NCI-H1092 treated with DMSO at 0.1 percent for 48 hours (cell line): ENCODE results near the gene BMP7.
"Not testable (repeated sequence)": the region's sequence is repeated elsewhere in the genome, so short reads cannot be mapped to it uniquely, and the experiment has no call there.

Experiments used
- DNase-seq: peaks from one replicate; lab custom pipeline; 2025; lab: John Stamatoyannopoulos, UW

BMP7 gene

DNA sequence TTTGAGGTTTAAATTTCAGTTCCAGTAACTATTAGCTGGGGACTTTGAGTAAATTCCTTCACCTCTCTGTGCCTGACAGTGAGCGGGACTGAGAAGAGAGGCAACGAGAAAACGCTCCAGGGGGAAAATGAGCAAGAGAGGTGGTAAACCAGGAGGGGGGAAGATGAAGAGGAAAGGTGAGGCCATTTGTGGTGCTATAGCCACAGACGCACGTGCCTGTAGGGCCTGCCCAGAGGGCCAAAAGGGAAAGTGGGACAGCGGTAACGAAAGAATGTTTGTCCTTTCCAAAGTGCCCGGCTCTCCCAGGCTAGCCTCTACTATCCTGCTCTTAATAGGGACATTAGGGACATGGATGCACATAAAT lies 99.2 kb downstream of the BMP7 start:
- DNase-seq: no peak

DNA sequence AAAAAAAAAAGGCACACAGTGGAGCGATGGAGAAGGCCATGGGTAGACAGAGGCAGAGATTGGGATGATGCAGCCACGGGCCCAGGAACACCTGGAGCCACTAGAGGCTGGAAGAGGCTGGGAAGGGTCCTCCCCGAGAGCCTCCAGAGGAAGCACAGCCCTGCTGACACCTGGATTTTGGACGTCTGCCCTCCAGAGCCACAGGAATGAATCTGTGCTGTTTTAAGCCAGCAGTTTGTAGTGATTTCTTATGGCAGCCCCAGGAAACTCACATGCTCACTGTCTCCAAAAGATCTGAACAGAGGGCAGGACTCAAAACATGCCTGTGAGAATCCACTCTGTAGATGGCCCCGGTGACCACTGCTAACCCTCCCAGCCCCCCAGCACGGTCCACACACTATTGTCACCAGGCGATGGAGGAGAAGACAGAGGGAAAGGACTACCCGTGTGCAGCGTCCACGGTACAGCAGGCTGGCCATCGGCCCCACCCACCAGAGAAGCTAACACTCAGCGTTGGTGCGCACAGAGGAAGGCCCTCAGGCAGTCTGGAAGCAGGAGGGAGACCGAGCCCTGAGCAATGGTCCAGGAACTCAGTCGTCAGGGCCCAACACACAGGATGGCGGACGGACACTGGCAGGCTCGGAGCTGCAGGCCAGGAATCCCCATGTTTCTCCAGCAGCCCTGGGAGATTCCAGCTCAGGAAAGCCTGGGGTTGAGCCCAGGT lies 99.7 kb downstream of the BMP7 start:
- DNase-seq: no peak

GRCh38 chr20:57165427-57166004 lies 100.9 kb downstream of the BMP7 start:
- no peak for DNase-seq

- DNase-seq: no peak
Measured at GRCh38 chr20:57164872-57165271, 101.6 kb downstream of the BMP7 start.

DNA sequence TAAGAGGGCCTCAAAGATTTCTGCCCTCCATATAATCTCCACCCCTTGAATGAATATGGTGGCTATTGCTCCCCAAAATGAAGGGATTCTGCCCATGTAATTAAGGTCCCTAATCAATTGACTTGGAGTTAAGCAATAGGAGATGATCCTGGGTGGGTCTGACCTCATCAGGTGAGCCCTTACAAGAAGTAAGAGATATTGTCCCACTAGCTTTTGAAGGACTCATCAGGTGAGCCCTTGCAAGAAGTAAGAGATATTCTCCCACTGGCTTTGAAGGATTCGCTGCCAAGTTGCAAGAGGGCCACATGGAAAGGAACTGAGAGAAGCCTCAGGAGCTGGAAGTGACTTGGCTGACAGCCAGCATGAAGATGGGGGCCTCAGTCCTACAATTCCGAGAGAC lies 103.4 kb downstream of the BMP7 start:
- no peak for DNase-seq

DNA sequence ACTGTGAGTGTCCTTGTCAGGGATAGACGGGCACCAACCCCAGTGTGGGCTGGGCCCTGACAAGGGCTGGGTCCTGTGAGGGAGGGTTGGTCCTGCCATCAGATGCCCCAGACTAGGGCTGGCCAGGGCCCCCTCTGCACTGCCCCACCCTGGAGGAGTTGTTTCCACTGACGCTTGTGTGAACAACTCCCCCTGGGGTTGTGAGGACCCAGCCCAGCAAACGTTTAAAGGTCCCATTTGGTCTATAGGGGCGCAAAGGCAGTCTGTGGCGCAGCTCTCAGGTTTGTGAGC lies 104.1 kb downstream of the BMP7 start:
- no peak for DNase-seq

DNA sequence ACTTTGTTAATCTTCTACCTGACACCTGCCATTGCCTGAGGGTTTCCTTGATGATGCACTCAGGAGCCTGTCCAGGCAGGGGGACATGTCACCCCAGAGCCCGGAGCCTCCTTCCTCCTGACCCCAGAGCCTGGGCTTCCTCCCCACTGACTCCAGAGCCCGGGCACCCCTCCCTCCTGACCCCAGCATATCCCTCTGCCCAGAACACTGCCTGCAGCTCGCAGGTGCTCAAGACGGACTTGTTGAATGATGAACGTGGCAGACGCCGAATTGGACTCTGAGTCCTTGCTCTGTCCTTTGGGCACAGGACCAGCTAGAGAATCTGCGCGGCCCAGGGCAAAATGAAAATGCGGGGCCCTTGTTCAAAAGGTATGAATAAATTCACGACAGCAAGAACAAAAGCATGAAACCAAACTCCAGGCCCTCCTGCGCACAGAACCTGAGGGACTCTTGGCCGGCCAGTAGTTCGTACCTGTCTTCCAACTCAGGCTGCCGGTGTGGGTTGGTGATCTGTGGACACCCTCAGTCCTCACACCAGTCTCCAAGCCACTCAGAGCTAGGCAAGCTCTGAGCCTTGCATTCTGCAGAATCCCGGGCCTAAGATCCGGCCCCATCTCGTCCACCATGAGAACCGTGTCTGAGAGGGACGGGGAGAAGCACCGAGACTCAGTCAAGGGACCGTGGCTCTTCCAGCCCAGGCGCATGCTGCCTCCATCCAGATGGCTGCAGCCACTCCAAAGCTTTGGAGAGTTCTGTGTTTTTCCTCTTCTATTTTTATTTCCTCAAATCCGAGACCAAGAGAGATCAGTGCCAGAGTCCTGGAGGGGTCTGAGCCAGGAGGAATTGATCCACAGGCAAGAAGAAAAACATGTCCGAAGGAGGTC lies 104.7 kb downstream of the BMP7 start:
- DNase-seq: no peak

DNA sequence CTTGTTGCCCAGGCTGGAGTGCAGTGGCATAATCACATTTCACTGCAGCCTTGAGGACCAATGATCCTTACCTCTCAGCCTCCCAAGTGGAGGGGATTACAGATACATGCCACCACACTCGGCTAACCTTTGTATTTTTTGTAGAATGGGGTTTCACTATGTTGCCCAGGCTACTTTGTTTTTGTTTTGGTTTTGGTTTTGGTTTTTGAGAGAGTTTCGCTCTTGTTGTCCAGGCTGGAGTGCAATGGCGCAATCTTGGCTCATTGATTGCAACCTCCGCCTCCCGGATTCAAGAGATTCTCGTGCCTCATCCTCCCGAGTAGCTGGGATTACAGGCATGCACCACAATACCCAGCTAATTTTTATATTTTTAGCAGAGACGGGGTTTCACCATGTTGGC lies 105.5 kb downstream of the BMP7 start:
- no peak for DNase-seq

DNA sequence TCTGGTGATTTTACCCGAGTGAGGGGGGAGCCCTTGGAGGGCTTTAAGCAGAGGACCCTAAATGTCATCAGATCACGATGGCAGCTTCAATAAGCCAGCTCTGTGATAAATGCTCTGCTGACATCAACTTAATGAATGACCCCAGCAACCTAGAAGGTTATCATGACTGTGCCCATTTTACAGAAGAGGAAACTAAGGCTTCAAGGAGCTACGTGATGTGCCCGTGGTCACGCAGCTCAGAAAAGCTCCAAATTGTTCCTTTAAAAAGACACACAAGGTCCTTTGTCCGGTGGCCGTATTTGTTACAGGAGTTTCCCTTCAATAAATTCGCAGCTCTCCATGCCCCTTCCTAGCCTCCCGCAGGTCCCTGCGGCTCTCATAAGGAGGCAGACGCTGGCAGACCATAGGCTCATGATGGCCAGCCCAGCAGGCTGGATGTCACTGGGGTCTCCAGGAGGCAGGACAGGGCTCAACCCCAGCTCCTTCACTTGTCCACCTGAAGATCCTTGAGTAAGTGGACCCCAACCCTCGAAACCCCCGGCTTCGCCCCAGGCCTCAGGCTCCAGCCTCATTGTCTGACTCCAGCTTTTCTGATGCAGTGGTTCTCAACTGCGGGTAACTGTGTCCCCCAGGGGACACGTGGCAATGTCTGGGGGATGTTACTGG lies 106.4 kb downstream of the BMP7 start:
- DNase-seq: no peak

- DNase-seq: no peak
Measured at GRCh38 chr20:57159193-57159851, 107.1 kb downstream of the BMP7 start.

DNA sequence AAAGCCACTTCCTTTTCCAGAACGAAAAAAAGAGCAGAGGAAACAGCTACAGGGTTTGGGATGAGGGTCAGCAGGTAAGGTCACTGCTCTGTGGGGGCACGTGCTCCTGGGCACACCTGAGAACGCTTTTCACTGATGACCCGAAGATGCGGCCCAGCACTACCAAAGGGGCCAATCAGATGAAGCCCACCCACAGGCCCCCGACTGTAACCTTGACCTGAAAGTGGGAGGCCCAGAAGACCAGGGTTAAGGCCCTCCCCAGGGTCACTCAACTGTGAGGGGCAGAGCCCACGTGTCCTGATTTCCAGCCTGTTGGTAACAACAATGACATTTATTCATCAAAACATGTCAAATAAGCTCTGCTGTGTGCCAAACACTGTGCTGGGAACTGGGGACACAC lies 108.0 kb downstream of the BMP7 start:
- no peak for DNase-seq

GRCh38 chr20:57157787-57158186 lies 108.7 kb downstream of the BMP7 start:
- DNase-seq: not testable (repeated sequence)

- no peak for DNase-seq
Measured at GRCh38 chr20:57157106-57157691, 109.2 kb downstream of the BMP7 start.

GRCh38 chr20:57156011-57156729 lies 110.3 kb downstream of the BMP7 start:
- DNase-seq: no peak

- no peak for DNase-seq
Measured at GRCh38 chr20:57155415-57155814, 111.0 kb downstream of the BMP7 start.

GRCh38 chr20:57153238-57153905 lies 113.1 kb downstream of the BMP7 start:
- no peak for DNase-seq

- no peak for DNase-seq
Measured at GRCh38 chr20:57152557-57152956, 113.9 kb downstream of the BMP7 start.

GRCh38 chr20:57150559-57150958 lies 115.9 kb downstream of the BMP7 start:
- DNase-seq: no peak

GRCh38 chr20:57148263-57148662 lies 118.2 kb downstream of the BMP7 start:
- no peak for DNase-seq

- DNase-seq: no peak
Measured at GRCh38 chr20:57147185-57147584, 119.3 kb downstream of the BMP7 start.

DNA sequence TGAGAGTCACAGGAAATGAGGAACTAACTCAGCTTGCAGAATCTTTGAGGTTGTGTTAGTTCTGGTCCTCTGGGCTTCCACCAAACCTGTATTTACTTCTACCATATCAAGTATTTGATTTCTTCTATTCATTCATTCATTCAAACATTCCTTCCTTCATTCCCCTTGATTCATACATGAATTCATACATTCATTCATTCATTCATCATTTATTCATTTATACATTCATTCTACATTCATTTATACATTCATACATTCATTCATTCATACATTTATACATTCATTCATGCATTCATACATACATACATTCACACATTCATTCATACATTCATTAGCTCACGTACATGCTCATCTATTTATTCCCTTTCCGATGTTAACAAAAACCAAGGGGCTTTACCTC lies 120.3 kb downstream of the BMP7 start:
- no peak for DNase-seq
